Superior temporal gyrus (tissue), 1 donor: Measurements from ENCODE around the gene PCBP3.
"Not testable (repeated sequence)": the region's sequence is repeated elsewhere in the genome, so short reads cannot be mapped to it uniquely, and the experiment has no call there.

ENCODE experiments used
- DNase-seq: peaks from one replicate; pipeline ENCODE4 v3.0.0-alpha.2; 2016; ENCODE audit errors: extremely low spot score

Gene PCBP3

GRCh38 chr21:45788198-45788597, 144.7 kb downstream of the PCBP3 start:
- no peak for DNase-seq

GRCh38 chr21:45788637-45789506, 145.3 kb downstream of the PCBP3 start:
- no peak for DNase-seq

DNA sequence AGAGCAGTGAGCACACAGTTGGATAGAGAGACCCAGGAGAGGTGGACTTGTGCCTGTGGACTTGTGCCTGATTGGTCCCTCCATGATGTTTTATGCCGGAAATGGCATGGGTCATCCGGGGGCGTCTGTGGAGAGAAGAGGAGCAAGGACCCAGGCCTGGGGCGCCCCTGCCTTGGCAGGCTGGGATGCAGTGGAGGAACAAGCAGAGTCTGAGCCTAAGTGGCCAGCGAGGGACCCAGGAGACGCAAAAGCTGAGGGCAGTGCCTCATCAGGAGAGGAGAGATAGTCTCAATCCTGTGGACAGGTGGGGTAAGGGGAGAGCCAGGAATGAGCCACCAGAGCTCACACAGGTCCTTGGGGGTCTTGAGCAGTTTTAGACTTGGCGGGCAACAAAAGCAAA, 146.9 kb downstream of the PCBP3 start:
- no peak for DNase-seq

DNA sequence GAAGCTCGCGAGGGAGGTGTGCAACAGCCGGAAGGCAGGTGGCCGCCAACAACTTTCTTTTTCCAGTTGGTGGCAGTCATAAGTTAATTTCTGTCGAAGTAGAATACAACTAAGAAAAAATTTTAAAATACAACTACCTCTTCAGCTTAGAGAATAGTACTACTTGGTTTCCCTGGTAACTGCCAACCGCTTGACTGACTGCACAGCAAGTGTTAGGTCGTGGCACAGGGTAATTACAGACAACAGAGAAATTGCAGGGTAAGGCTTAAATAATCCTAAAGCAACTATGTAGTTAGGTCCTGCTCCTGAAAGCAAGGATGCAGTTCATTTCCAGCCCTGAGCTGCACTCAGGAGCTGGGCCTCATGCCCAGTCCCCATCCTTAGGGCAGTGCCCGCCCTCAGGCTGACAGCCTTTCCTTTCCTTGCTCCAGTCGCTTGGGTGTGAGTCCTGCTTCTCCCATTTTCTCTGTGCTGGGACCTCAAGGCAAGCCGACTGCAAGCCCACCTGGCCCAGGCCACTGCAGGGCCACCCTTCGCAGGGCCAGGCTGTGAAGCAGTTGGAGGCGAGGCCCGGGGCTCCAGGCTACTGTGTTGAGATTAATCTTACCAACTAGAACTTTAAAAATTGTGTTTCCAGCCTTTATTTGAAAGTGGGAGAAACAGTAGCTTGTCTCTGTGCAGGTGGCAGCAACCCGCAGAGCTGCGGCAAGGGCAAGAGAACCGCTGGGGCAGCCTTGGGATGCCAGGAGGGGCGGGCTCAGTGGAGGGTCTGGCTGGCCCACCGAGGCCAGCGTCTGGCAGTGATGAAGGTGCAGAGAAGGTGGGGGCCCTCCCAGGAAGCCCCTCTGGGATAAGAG, 148.3 kb downstream of the PCBP3 start:
- no peak for DNase-seq

GRCh38 chr21:45792682-45793383, 149.3 kb downstream of the PCBP3 start:
- DNase-seq = no peak

- DNase-seq = no peak
These were observed 150.5 kb downstream of the PCBP3 start for GRCh38 chr21:45794027-45794426.

DNA sequence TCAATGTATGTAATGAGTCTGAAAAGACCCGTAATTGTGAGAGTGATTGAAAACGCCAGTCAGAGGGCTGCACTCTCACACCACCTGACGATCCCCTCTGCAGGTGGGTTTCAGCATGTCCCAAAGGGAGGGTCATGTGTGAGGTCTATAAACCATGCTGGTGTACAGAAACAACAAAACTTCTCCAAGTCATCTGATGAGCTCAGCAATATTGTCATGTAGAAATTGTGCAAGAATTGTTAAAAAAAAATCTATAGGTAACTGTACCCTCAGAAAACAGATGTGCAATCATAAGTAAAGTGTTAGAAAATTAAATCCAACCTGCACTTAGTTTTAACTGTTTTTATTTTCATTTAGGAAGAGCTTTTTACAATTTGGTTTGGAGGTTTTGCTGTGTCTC, 152.5 kb downstream of the PCBP3 start:
- no peak for DNase-seq

GRCh38 chr21:45797338-45797737, 153.8 kb downstream of the PCBP3 start:
- no peak for DNase-seq

GRCh38 chr21:45799765-45800338, 156.3 kb downstream of the PCBP3 start:
- DNase-seq = no peak

DNA sequence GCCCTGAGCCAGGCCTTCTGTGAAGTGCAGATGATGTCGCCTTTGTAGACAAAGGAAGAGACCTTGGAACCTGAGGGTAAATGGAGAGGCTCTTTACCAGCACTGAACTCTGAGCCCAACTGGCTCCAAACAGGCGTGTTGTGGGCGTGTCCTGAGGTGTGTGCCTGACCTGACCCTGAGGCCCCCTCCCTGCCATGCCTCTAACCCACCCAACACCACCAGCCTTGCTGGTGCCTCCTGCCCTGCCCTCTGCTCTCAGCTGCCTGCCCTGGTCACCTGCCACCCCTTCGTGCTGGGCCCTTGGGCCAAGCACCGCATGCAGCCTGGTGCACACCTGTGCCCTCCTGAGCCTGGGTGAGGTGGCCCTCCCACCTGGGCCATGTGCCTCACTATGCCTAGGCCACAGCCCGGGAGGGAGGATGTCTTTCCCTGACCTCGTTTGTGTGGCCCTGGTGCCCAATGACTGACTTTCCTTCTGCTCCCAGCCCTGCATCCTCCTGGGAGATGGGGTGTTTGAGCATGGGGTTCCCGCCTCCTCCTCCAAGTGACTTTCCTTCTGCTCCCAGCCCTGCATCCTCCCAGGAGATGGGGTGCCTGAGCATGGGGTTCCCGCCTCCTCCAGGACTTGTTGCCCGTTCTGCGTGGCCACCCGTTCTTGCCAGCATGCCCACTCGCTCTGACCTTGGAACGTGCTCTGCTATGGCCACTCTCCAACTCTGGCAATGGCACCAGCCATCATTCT, 157.0 kb downstream of the PCBP3 start:
- DNase-seq = no peak

GRCh38 chr21:45801129-45801964, 157.8 kb downstream of the PCBP3 start:
- no peak for DNase-seq

DNA sequence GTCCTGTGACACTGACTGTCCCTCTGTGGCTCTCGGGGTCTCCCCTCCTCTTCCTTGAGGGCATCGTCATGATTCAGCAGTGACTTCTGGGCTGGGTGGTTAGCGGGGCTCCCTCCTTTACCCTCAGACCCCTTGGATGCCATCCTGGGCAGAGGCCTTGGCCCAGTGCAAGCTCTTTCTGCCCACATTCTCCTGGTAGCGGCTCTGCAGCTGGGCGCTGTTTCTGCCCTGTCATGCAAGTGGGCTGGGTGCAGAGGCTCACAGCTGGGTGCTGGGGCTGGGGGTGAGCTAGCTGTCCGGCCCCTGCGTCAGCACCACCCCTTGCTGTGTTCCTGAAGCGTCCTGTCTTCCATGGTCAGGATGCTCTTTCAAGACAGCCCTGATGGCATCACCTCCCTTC, 158.5 kb downstream of the PCBP3 start:
- no peak for DNase-seq

- no peak for DNase-seq
These were observed 158.9 kb downstream of the PCBP3 start for GRCh38 chr21:45802425-45802824.

- no peak for DNase-seq
These were observed 159.6 kb downstream of the PCBP3 start for GRCh38 chr21:45802956-45803617.

DNA sequence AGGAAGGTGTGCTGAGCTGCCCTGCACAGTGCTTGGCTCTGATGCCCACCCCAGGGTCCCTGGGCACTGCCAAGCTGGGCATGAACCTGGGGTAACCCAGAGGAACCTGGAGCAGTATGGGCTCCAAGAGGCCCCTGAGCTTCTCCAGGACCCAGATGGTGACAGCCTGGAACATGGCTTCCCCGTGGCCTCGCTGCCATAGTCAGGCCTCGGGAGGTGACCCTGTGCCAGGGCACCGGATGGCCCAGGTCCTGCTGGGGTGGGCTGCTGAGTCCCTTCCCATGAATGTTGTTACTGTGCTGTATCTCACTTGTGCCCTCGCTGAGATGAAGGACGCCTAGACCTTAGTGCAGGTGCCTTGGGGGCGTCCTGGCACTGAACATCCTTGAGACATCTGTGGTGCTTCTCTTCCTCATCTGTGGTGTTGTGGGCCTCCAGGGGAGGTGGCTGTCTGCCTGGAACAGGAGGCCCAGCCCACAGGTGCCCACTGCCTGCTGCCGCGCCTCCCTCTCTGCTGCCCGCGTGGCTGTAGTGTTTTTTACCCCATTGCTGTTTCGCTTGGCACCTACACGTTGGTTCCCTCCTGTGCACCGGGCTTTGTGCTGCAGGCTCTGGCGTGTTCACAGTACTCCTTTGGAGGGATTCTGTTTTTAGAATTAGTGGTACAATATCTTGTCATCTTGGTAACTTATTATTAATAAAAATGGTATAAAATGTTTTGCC, 160.3 kb downstream of the PCBP3 start:
- no peak for DNase-seq

DNA sequence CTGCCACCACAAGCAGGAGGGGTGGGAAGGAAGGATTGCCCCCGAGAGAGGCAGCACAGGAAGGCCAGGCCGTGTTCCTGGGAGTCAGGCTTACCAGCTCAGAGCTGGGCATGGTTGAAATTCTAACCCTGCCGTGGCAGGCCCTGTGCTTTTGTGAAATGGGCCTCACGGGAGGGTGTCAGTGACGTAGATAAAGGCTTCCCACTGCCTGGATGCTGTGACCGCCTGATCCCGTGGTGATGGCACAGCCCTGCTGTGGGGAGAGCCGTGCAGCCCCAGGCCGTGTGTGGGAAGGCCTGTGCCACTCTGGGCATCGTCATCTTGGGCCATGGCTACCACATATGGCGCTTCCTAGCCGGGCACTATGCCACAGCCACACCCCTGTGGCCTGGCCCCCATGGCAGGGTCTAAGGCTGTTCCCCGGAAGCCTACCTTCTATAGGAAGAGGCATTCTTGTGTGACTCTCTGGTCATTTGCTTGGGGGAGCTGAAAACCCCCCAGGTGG, 161.3 kb downstream of the PCBP3 start:
- DNase-seq = no peak

GRCh38 chr21:45805321-45805720, 161.8 kb downstream of the PCBP3 start:
- no peak for DNase-seq

DNA sequence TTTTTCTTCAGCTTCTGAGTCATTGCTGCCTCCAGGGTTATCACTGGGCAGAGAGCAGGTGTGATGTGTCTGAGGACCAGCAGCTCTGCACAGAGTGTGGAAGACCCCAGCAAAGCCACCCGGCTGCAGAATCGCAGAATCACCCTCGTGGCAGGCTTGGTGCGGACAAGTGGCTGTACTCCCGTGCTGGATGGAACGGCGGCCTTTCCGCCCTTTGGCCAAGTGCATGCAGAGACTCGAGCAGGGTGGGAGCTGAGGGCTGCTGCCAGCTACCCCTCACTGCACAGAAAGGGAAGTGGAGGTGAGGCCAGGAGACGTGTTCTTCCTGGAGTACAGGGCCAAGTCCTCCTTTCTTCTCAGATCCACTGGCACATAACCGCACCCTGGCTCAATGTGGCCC, 162.5 kb downstream of the PCBP3 start:
- DNase-seq = no peak

DNA sequence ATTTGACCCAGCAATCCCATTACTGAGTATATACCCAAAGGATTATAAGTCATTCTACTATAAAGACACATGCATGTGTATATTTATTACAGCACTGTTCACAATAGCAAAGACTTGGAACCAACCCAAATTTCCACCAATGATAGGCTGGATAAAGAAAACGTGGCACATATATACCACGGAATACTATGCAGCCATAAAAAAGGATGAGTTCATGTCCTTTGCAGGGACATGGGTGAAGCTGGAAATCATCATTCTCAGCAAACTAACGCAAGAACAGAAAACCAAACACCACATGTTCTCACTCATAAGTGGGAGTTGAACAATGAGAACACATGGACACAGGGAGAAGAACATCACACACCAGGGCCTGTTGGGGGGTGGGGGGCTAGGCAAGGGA, 165.1 kb downstream of the PCBP3 start:
- not testable (repeated sequence) for DNase-seq
